H1 (cell line): Measurements from ENCODE around the gene HOXC11. TPM values are rescaled to one million over a fixed set of nuclear protein-coding genes. Genes with fewer than 3 reads are reported as not detected.
A peak's percentile ranks its signal among the peaks of the same experiment; 100 is the strongest.

Experiments
- CTCF ChIA-PET: fragments of 300-600 bp; sonication (Branson Sonifier 250); formaldehyde crosslinking; loops from one replicate; lab custom pipeline; 2021; ENCODE audit not compliant: partially characterized antibody; lab: Charles Lee
- POLR2A ChIA-PET: fragments of 300-600 bp; sonication (Branson Sonifier 250); formaldehyde crosslinking; loops from one replicate; lab custom pipeline; 2021; ENCODE audit warnings: inconsistent platforms; ENCODE audit not compliant: partially characterized antibody; lab: Charles Lee
- DNase-seq, 2 experiments: peaks; one replicate each; pipeline versions ENCODE4 v3.0.0 to v3.0.0-alpha.2; 2010 to 2022; ENCODE audit warnings: low spot score in 2 of 2, low read depth in 1 of 2, mixed read lengths in 1 of 2
- FAIRE-seq: peaks from 2 replicates; lab custom pipeline; 2011; peaks lifted over from hg19 to GRCh38; lab: Jason Lieb, UNC
- H2AFZ ChIP-seq: 2 replicates; pipeline ENCODE4 v1.8.1; 2012; ENCODE audit warnings: low read length, inconsistent platforms
- H2AK5ac ChIP-seq: 2 replicates; pipeline ENCODE4 v1.6.1; 2013; ENCODE audit warnings: low read depth, low read length
- H2BK120ac ChIP-seq: replicated peaks from 2 replicates; pipeline ENCODE3; 2013; ENCODE audit warnings: low read depth, low read length, inconsistent platforms
- H2BK12ac ChIP-seq: 2 replicates; pipeline ENCODE4 v1.6.1; 2013; ENCODE audit warnings: low read depth, low read length
- H2BK15ac ChIP-seq: 2 replicates; pipeline ENCODE4 v1.6.1; 2013; ENCODE audit warnings: low read length
- H2BK20ac ChIP-seq: 2 replicates; pipeline ENCODE4 v1.6.1; 2013; ENCODE audit warnings: low read length
- H2BK5ac ChIP-seq: 2 replicates; pipeline ENCODE4 v1.6.1; 2013; ENCODE audit warnings: low read depth, low read length
- H3K14ac ChIP-seq: 2 replicates; pipeline ENCODE4 v1.6.1; 2013; ENCODE audit warnings: inconsistent platforms; ENCODE audit not compliant: insufficient read length
- H3K18ac ChIP-seq: 2 replicates; pipeline ENCODE4 v1.6.1; 2013; ENCODE audit warnings: low read length; ENCODE audit errors: extremely low read depth
- H3K23ac ChIP-seq: 2 replicates; pipeline ENCODE4 v1.6.1; 2013; ENCODE audit warnings: inconsistent platforms; ENCODE audit not compliant: insufficient read length
- H3K23me2 ChIP-seq: 2 replicates; pipeline ENCODE4 v1.6.1; 2013; ENCODE audit warnings: low read depth, low read length
- H3K27ac ChIP-seq: 2 replicates; pipeline ENCODE4 v1.6.1; 2011; ENCODE audit warnings: low read depth, low read length, inconsistent platforms
- H3K27me3 ChIP-seq, 4 experiments: replicated peaks in 1 of 4; 1 replicate in 1 of 4; 2 replicates in 3 of 4; pipeline versions ENCODE4 v1.6.1 to v1.8.1; 2011 to 2013; ENCODE audit warnings: low read length in 3 of 4, mild to moderate bottlenecking in 3 of 4, inconsistent platforms in 2 of 4, mixed read lengths in 2 of 4, moderate library complexity in 1 of 4; ENCODE audit not compliant: control insufficient read depth in 3 of 4, insufficient read depth in 3 of 4; ENCODE audit errors: extremely low read depth in 1 of 4
- H3K36me3 ChIP-seq, 4 experiments: 2 replicates each; pipeline versions ENCODE4 v1.6.1 to v1.8.1; 2011 to 2013; ENCODE audit warnings: mild to moderate bottlenecking in 4 of 4, low read length in 3 of 4, moderate library complexity in 2 of 4, control low read depth in 1 of 4, inconsistent platforms in 1 of 4; ENCODE audit not compliant: insufficient read depth in 4 of 4, control insufficient read depth in 2 of 4
- H3K4ac ChIP-seq: replicated peaks from 2 replicates; pipeline ENCODE3; 2013; ENCODE audit warnings: low read length, low read depth, mixed read lengths, inconsistent platforms; ENCODE audit not compliant: insufficient read length
- H3K4me1 ChIP-seq, 4 experiments: replicated peaks in 1 of 4; 1 replicate in 1 of 4; 2 replicates in 3 of 4; pipeline versions ENCODE4 v1.6.1 to v1.8.1; 2011 to 2013; ENCODE audit warnings: low read length in 3 of 4, inconsistent platforms in 2 of 4, mixed read lengths in 1 of 4; ENCODE audit not compliant: insufficient read depth in 4 of 4, control insufficient read depth in 3 of 4
- H3K4me2 ChIP-seq, 2 experiments: 2 replicates each; pipeline versions ENCODE4 v1.6.1 to v1.8.1; 2011 to 2013; ENCODE audit warnings: low read depth in 2 of 2, low read length in 2 of 2, control low read depth in 1 of 2, inconsistent platforms in 1 of 2, mild to moderate bottlenecking in 1 of 2; ENCODE audit not compliant: insufficient read depth in 1 of 2
- H3K4me3 ChIP-seq, 4 experiments: fragments of 200-600, 300-600 bp in 1 of 4; sonication (generic), shearing (Covaris generic), sonication (Bioruptor Twin) in 1 of 4; 2 replicates each; pipeline versions ENCODE4 v1.5.1 to v1.8.1; 2011 to 2016; ENCODE audit warnings: low read length in 4 of 4, low read depth in 3 of 4, control low read depth in 2 of 4, inconsistent platforms in 2 of 4, mild to moderate bottlenecking in 2 of 4, mixed read lengths in 1 of 4, moderate library complexity in 1 of 4; ENCODE audit not compliant: insufficient read depth in 2 of 4; ENCODE audit errors: extremely low read depth in 1 of 4
- H3K56ac ChIP-seq: replicated peaks from 2 replicates; pipeline ENCODE3; 2013; ENCODE audit warnings: low read depth, mild to moderate bottlenecking, mixed read lengths, low read length, inconsistent platforms; ENCODE audit not compliant: insufficient read length
- H3K79me1 ChIP-seq: 2 replicates; pipeline ENCODE4 v1.6.1; 2013; ENCODE audit warnings: low read depth, low read length, control low read depth
- H3K79me2 ChIP-seq, 2 experiments: 2 replicates each; pipeline versions ENCODE4 v1.6.1 to v1.8.1; 2012 to 2013; ENCODE audit warnings: low read length in 2 of 2, mild to moderate bottlenecking in 2 of 2, inconsistent platforms in 1 of 2; ENCODE audit not compliant: insufficient read depth in 2 of 2, control insufficient read depth in 1 of 2
- H3K9ac ChIP-seq, 4 experiments: replicated peaks in 1 of 4; 1 replicate in 1 of 4; 2 replicates in 3 of 4; pipeline versions ENCODE4 v1.6.1 to v1.8.1; 2011 to 2013; ENCODE audit warnings: low read depth in 3 of 4, low read length in 3 of 4, control low read depth in 2 of 4, mild to moderate bottlenecking in 2 of 4, moderate library complexity in 2 of 4, inconsistent platforms in 1 of 4; ENCODE audit errors: extremely low read depth in 1 of 4
- H3K9me3 ChIP-seq, 2 experiments: 2 replicates each; pipeline versions ENCODE4 v1.6.1 to v1.8.1; 2012 to 2013; ENCODE audit warnings: mild to moderate bottlenecking in 2 of 2, moderate library complexity in 2 of 2, control low read depth in 1 of 2, inconsistent platforms in 1 of 2, low read depth in 1 of 2, low read length in 1 of 2, mixed read lengths in 1 of 2; ENCODE audit not compliant: insufficient read depth in 2 of 2
- H4K20me1 ChIP-seq, 2 experiments: replicated peaks in 1 of 2; 2 replicates each; pipeline versions ENCODE3 to v1.8.1; 2011 to 2013; ENCODE audit warnings: inconsistent platforms in 2 of 2, low read length in 2 of 2, mild to moderate bottlenecking in 1 of 2; ENCODE audit not compliant: insufficient read depth in 2 of 2, control insufficient read depth in 1 of 2
- H4K5ac ChIP-seq: 2 replicates; pipeline ENCODE4 v1.6.1; 2013; ENCODE audit warnings: low read length, low read depth, mixed read lengths, inconsistent platforms; ENCODE audit not compliant: insufficient read length
- H4K8ac ChIP-seq: 2 replicates; pipeline ENCODE4 v1.8.0; 2013; ENCODE audit warnings: mild to moderate bottlenecking, moderate library complexity, low read length, inconsistent platforms; ENCODE audit not compliant: insufficient read depth; ENCODE audit errors: extremely low read depth
- H4K91ac ChIP-seq: replicated peaks from 2 replicates; pipeline ENCODE3; 2013; ENCODE audit warnings: low read length, mixed read lengths, inconsistent platforms; ENCODE audit not compliant: insufficient read length
- CBX8 ChIP-seq: fragments of 300-800, 300-1000 bp; sonication (generic); IDR thresholded peaks from 2 replicates; pipeline ENCODE4 v1.7.1; 2016; ENCODE audit warnings: low read depth, low read length, borderline replicate concordance
- HDAC2 ChIP-seq, 2 experiments: fragments of 300-600 bp in 1 of 2; sonication (generic) in 1 of 2; IDR thresholded peaks; 2 replicates each; pipeline ENCODE4 v1.6.1; 2011 to 2012; ENCODE audit warnings: low read depth in 2 of 2, low read length in 2 of 2, mild to moderate bottlenecking in 2 of 2, moderate library complexity in 2 of 2, borderline replicate concordance in 1 of 2, inconsistent platforms in 1 of 2
- USF2 ChIP-seq: IDR thresholded peaks from 2 replicates; pipeline ENCODE4 v1.6.1; 2011; ENCODE audit warnings: low read length, improper control_type of control experiment
- WGBS, 2 experiments: shearing (Covaris generic) in 1 of 2; methylation state at CpG; one replicate each; pipeline versions ENCODE4 v1.1.6 to v1.1.7; 2013 to 2015; ENCODE audit warnings: low lambda C conversion rate in 2 of 2, mixed read lengths in 2 of 2, inconsistent platforms in 1 of 2, low coverage in 1 of 2, missing lambda C conversion rate in 1 of 2; ENCODE audit not compliant: insufficient replicate concordance in 2 of 2, insufficient coverage in 1 of 2, insufficient read length in 1 of 2; ENCODE audit errors: extremely low coverage in 1 of 2, missing lambda C conversion rate in 1 of 2; 5-methylcytosine and 5-hydroxymethylcytosine counted together
- long read RNA-seq, 2 experiments: library from RNA in 1 of 2; library from capped mRNA in 1 of 2; stranded (forward); transcript quantifications; one replicate each; pipeline ENCODE4 v2.0.0, GENCODE V29; 2021; ENCODE audit warnings: inconsistent platforms in 1 of 2
- polyA minus RNA-seq, 3 experiments: library from RNA; depleted of rRNA, polyadenylated mRNA; stranded (reverse); fragments of >200 nt; gene quantifications; 1 replicate in 2 of 3; 2 replicates in 1 of 3; pipeline ENCODE4 v1.2.3, GENCODE V29; 2011
- polyA plus RNA-seq, 7 experiments: library from polyadenylated mRNA; depleted of rRNA in 3 of 7; stranded (reverse) in 5 of 7; unstranded in 2 of 7; fragments of >200 nt in 5 of 7; fragments of 200-250 nt in 2 of 7; gene quantifications; 1 replicate in 5 of 7; 2 replicates in 1 of 7; 4 replicates in 1 of 7; pipeline versions ENCODE4 v1.2.1 to v1.2.3, GENCODE V29; 2011 to 2013; ENCODE audit warnings: missing spikeins in 2 of 7, mixed read lengths in 2 of 7
- total RNA-seq: library from RNA; stranded (reverse); fragmentation: NEBNext Ultra II Directional; extraction: Animal tissue kit (Norgen Biotek cat#: 25700); gene quantifications from 2 replicates; pipeline ENCODE4 v1.2.1, GENCODE V29; 2021

HOXC11 gene
- total RNA-seq (not detected in 2 replicates), polyA plus RNA-seq (2011; rRNA removed) (not detected in 2 replicates), polyA minus RNA-seq (2011; rRNA and poly(A)+ RNA removed) (not detected in 2 replicates)
- not detected for polyA plus RNA-seq (2011; cell fraction: cytosol; rRNA removed)
- polyA plus RNA-seq (2011; cell fraction: nucleus; rRNA removed): not detected
- not detected in 4 replicates for polyA plus RNA-seq (2012, experiment 1 of 2)
- not detected for polyA plus RNA-seq (2012, experiment 2 of 2)
- polyA plus RNA-seq (2013, experiment 1 of 2): not detected
- not detected for polyA plus RNA-seq (2013, experiment 2 of 2)
- polyA minus RNA-seq (2011; cell fraction: cytosol; rRNA and poly(A)+ RNA removed): 0.88 TPM
- polyA minus RNA-seq (2011; cell fraction: nucleus; rRNA and poly(A)+ RNA removed): 0.40 TPM
- long read RNA-seq, experiment 1: 0 reads
- long read RNA-seq, experiment 2: 0 reads

GRCh38 chr12:53972722-53973235, at the start of gene HOXC11:
Gene HOXC11 (plus strand): TSS chr12:53973126. CDS start chr12:53973242, 116 bp downstream.
- H3K9ac ChIP-seq: no peak within 1 kb of the TSS
- H3K79me1 ChIP-seq: no peaks in the 10 kb centered on the region
- H2BK5ac ChIP-seq: no peak within 1 kb of the TSS
- 0 out of 4 replicates have a peak, but pooled peaks cover 0 to 2% of the 10 kb centered on the region in 2 experiments for H3K9me3 ChIP-seq
- no peak within 1 kb of the TSS for H4K91ac ChIP-seq
- no peak for TF ChIP-seq HDAC2 (IDR thresholded peaks at IDR 0.05; ENCODE audit: borderline replicate concordance in 1 of 2, low read depth in 2 of 2, low read length in 2 of 2)
- peak; percentile 24; the same call in 1 of the 2 replicates for TF ChIP-seq USF2
- 0 out of 2 replicates have a peak, but pooled peaks have one; percentile 35 for TF ChIP-seq CBX8
- no peak within 1 kb of the TSS for H3K14ac ChIP-seq
- peak within 1 kb of the TSS in 2 of 4 experiments; percentile 5 to 50; a peak in 4 of 8 replicates for H3K4me3 ChIP-seq
- H3K4me1 ChIP-seq: peaks cover 0 to 10% (median 4%) of the 10 kb centered on the region in 4 experiments; a peak in 5 of 7 replicates
- no peak within 1 kb of the TSS for H2AFZ ChIP-seq
- H2AK5ac ChIP-seq: no peak within 1 kb of the TSS
- peaks cover 0 to 3% (median 0%) of the 10 kb centered on the region in 4 experiments; a peak in 1 of 8 replicates for H3K36me3 ChIP-seq
- 8% methylated on average over 13 of the region's 21 CpGs; no CpG with 5 or more reads in 1 of the 2 experiments for WGBS, 2 experiments
- H4K20me1 ChIP-seq: peaks cover 11 to 26% of the 10 kb centered on the region in 2 experiments
- no peaks in the 10 kb centered on the region for H3K79me2 ChIP-seq
- H2BK20ac ChIP-seq: no peak within 1 kb of the TSS
- H3K18ac ChIP-seq: peak within 1 kb of the TSS; percentile 60
- H2BK12ac ChIP-seq: peak within 1 kb of the TSS; percentile 68
- H3K27me3 ChIP-seq: peaks cover 99 to 100% (median 100%) of the 10 kb centered on the region in 4 experiments
- CTCF ChIA-PET: interaction anchor here (0.9 to 2.8 kb wide), 7 partner anchors 15 to 229 kb away, joined by 3 to 13 read pairs (median 3); no protein-coding TSS in a partner anchor
- no peak within 1 kb of the TSS for H2BK120ac ChIP-seq
- H3K23ac ChIP-seq: no peak within 1 kb of the TSS
- H3K27ac ChIP-seq: no peak within 1 kb of the TSS
- H3K56ac ChIP-seq: no peak within 1 kb of the TSS
- H2BK15ac ChIP-seq: no peak within 1 kb of the TSS
- peaks cover 1% of the 10 kb centered on the region; the same call in 1 of the 2 replicates for H3K23me2 ChIP-seq
- H4K5ac ChIP-seq: no peak within 1 kb of the TSS
- no peak within 1 kb of the TSS for H3K4ac ChIP-seq
- H4K8ac ChIP-seq: peak within 1 kb of the TSS; percentile 35; the same call in 1 of the 2 replicates
- POLR2A ChIA-PET: interaction anchor here (1.0 to 1.4 kb wide), 2 partner anchors 13 to 16 kb away, joined by 4 read pairs; no protein-coding TSS in a partner anchor
- peak within 1 kb of the TSS; percentile 29 to 65 for H3K4me2 ChIP-seq
- DNase-seq (no peak), FAIRE-seq (no peak)
